Skeletal muscle satellite cell (primary cell): ENCODE measurements around the gene SORCS1.
A peak's percentile ranks its signal among the peaks of the same experiment; 100 is the strongest.

Experiments
- H3K27me3 ChIP-seq: 2 replicates; pipeline ENCODE4 v1.7.0; 2013; ENCODE audit warnings: low read length; ENCODE audit not compliant: control insufficient read depth, insufficient read depth
- H3K36me3 ChIP-seq: 2 replicates; pipeline ENCODE4 v1.7.0; 2013; ENCODE audit warnings: mild to moderate bottlenecking, control low read depth, low read length; ENCODE audit not compliant: insufficient read depth
- H3K4me1 ChIP-seq: 2 replicates; pipeline ENCODE4 v1.7.0; 2013; ENCODE audit warnings: low read length; ENCODE audit not compliant: control insufficient read depth, insufficient read depth
- H3K4me2 ChIP-seq: 2 replicates; pipeline ENCODE4 v1.7.0; 2013; ENCODE audit warnings: mild to moderate bottlenecking, low read length
- H3K4me3 ChIP-seq: 2 replicates; pipeline ENCODE4 v1.7.0; 2013; ENCODE audit warnings: low read length
- H3K9ac ChIP-seq: 2 replicates; pipeline ENCODE4 v1.7.0; 2013; ENCODE audit warnings: mild to moderate bottlenecking, low read depth, low read length, moderate library complexity
- H3K9me3 ChIP-seq: replicated peaks from 2 replicates; pipeline ENCODE4 v1.7.0; 2013; ENCODE audit warnings: mild to moderate bottlenecking, control low read depth, low read length

The SORCS1 gene

DNA sequence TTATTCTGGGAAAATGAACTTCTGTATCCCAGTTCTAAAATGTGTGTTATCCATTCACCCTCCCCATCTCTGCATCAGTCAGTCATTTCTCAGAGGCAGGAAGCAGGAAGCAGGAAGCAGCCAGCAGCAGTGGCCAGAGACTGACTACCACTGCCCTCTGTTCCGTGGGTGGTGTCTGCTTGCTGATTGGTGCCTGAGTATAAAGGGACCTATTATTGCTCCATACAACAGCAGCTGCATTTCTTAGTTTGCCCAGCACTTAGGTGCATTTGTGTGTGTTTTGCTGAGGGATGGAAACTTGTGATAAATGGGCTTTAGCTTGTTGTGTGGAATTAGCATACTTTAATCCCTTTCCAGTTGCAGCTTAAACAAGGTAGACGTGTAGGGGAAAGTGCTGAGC lies 582.2 kb downstream of the SORCS1 start:
- Histone ChIP-seq H3K9ac (no peak overlapping the region), H3K4me2 (no peak overlapping the region), H3K27me3 (no peaks in the 10 kb centered on the region), H3K4me1 (no peaks in the 10 kb centered on the region), H3K9me3 (no peaks in the 10 kb centered on the region), H3K4me3 (no peak overlapping the region), H3K36me3 (no peaks in the 10 kb centered on the region)

DNA sequence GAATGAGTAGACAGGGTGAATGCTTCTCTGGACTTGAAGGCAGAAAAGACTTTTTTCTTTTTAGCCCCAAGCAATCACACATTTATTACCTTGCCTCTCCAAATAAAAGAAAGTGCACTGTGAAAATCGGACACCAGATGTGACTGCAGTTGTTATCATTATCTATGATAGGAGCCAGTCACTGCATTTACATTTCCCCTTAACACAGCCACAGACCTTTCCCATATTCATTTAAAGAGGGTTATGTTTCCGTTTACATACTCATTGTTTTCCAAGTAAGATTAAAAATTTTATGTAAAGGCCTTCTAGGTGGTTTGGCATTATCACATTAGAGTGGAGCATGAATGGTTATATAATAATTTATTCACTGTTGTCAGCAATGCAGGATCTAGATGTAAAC lies 586.8 kb downstream of the SORCS1 start:
- H3K4me3 ChIP-seq, result no peak overlapping the region

DNA sequence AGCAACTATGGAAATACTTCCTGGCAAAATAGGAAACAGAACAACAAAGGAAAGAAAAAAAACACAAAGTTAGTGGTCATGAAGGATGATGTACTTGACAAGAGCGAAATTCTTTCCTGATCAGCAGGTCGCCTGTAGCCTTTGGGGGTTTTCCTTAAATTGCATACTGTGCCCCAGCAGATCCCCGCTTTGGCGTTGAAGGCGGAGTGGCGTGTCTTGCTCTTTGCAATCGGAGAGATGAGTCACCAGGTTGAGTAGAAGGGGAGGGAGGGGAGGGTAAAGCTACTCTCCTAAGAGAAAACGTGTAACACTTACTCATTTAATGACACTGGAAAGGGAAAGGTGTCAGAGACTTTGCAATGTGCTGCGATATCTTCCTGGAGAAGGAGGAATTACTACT lies 587.2 kb downstream of the SORCS1 start:
- Histone ChIP-seq H3K4me2 (no peak overlapping the region), H3K9ac (no peak overlapping the region), H3K9me3 (no peaks in the 10 kb centered on the region), H3K36me3 (no peaks in the 10 kb centered on the region), H3K4me1 (peaks cover 11% of the 10 kb centered on the region), H3K4me3 (no peak overlapping the region), H3K27me3 (no peaks in the 10 kb centered on the region)

More for the DNA sequence above, 586.8 kb downstream of the SORCS1 start:
- Histone ChIP-seq H3K4me2 (no peak overlapping the region), H3K27me3 (no peaks in the 10 kb centered on the region), H3K36me3 (no peaks in the 10 kb centered on the region), H3K4me1 (peaks cover 8% of the 10 kb centered on the region), H3K9ac (no peak overlapping the region), H3K9me3 (no peaks in the 10 kb centered on the region)

- H3K4me3 ChIP-seq, result no peak overlapping the region
- H3K36me3 ChIP-seq, result no peaks in the 10 kb centered on the region
- no peak overlapping the region for H3K4me2 ChIP-seq
- H3K9ac ChIP-seq, result no peak overlapping the region
- no peaks in the 10 kb centered on the region for H3K9me3 ChIP-seq
- H3K4me1 ChIP-seq, result peaks cover 11% of the 10 kb centered on the region
- H3K27me3 ChIP-seq, result no peaks in the 10 kb centered on the region
These were observed 588.0 kb downstream of the SORCS1 start for GRCh38 chr10:106576534-106576933.

- no peak overlapping the region for H3K4me2 ChIP-seq
- H3K9ac ChIP-seq, result no peak overlapping the region
- no peaks in the 10 kb centered on the region for H3K9me3 ChIP-seq
- H3K4me3 ChIP-seq, result no peak overlapping the region
- H3K36me3 ChIP-seq, result no peaks in the 10 kb centered on the region
- no peaks in the 10 kb centered on the region for H3K27me3 ChIP-seq
- peaks cover 11% of the 10 kb centered on the region for H3K4me1 ChIP-seq
These were observed 591.4 kb downstream of the SORCS1 start for GRCh38 chr10:106573106-106573505.

DNA sequence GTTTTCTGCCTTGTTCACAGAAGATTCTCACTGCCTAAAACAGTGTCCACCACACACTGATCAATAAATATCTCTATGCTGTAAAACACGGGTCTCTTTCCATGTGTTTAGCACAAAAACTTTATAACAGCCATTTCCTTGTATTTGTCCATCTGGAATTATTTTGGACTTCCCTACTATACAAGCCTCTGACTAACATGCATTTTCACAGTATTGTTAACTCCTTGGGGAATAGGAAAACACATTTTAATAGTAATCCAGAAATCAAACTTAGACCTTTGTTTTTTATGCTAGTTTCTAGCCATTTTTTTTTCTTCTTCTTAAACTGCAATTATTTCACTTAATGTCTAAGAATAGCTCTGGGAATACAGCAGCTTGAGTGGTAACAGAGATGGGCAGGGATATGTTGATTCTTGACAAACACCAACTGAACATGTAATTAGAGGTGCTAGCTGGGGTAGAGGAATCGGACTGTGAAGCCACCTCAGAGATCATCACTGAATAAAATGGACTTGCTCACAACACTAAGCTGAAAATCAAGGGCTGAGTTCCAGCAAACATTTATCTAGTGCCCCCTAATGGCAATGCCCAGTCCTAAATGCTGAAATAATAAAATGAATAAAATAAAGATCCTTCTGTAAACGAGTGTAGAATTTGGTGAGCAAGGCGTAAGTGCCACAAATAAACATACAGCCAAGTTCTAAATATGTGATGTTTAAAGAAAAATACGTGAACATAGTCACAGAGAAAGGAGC lies 593.1 kb downstream of the SORCS1 start:
- peak overlapping the region; percentile 20 for H3K9ac ChIP-seq
- H3K4me3 ChIP-seq, result no peak overlapping the region
- no peaks in the 10 kb centered on the region for H3K9me3 ChIP-seq
- no peaks in the 10 kb centered on the region for H3K36me3 ChIP-seq
- H3K4me2 ChIP-seq, result no peak overlapping the region
- peaks cover 14% of the 10 kb centered on the region for H3K4me1 ChIP-seq
- H3K27me3 ChIP-seq, result no peaks in the 10 kb centered on the region

DNA sequence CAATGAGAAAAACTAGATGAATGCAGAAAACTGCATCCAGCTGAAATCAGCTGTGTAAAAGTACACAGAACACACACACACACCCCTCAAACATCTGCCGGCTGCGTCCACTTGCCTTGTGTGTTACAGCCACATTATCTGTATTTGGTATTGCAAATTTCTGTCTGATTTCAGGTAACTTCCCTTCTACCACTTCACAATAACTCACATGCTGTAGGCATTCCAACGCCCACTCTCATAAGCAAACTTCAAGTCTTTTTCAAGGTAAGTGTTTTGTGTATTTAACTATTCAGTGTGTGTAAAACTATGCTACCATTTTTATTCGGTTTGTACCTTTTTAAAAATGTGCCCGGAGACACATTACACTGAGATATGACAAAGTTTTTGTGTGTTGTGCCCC lies 594.2 kb downstream of the SORCS1 start:
- Histone ChIP-seq H3K4me1 (peaks cover 23% of the 10 kb centered on the region), H3K36me3 (no peaks in the 10 kb centered on the region), H3K9me3 (no peaks in the 10 kb centered on the region)

DNA sequence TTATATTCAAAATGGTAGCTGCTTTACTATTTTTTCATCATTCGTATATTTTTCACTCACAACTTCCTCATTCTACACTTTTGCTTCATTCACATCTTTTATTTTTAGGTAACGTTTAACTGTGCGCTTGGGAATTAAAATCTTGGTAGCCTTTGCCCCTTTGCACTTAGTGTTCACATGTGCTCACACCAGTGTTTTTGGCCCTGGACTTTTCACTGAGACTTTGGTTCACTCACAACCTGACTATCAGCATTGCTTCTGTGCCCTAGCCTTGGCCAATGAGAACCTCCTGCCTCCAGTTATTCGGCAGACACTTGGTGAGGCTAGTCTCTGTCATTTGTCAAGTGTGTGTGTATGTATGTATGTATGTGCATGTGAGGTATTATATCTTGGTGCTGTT lies 596.9 kb downstream of the SORCS1 start:
- H3K9me3 ChIP-seq, result no peaks in the 10 kb centered on the region
- peaks cover 18% of the 10 kb centered on the region for H3K4me1 ChIP-seq
- H3K4me3 ChIP-seq, result no peak overlapping the region
- H3K36me3 ChIP-seq, result no peaks in the 10 kb centered on the region
- no peak overlapping the region for H3K4me2 ChIP-seq
- no peaks in the 10 kb centered on the region for H3K27me3 ChIP-seq
- H3K9ac ChIP-seq, result no peak overlapping the region

More for the DNA sequence above, 594.2 kb downstream of the SORCS1 start:
- Histone ChIP-seq H3K9ac (no peak overlapping the region), H3K4me2 (no peak overlapping the region), H3K4me3 (no peak overlapping the region), H3K27me3 (no peaks in the 10 kb centered on the region)

GRCh38 chr10:106566873-106567272 lies 597.6 kb downstream of the SORCS1 start:
- Histone ChIP-seq H3K36me3 (no peaks in the 10 kb centered on the region), H3K27me3 (no peaks in the 10 kb centered on the region), H3K4me3 (no peak overlapping the region), H3K4me2 (no peak overlapping the region), H3K9ac (no peak overlapping the region), H3K9me3 (no peaks in the 10 kb centered on the region), H3K4me1 (peaks cover 19% of the 10 kb centered on the region)

GRCh38 chr10:106565546-106565945 lies 599.0 kb downstream of the SORCS1 start:
- H3K4me3 ChIP-seq, result no peak overlapping the region
- H3K9ac ChIP-seq, result no peak overlapping the region
- no peaks in the 10 kb centered on the region for H3K36me3 ChIP-seq
- H3K27me3 ChIP-seq, result no peaks in the 10 kb centered on the region
- no peak overlapping the region for H3K4me2 ChIP-seq
- H3K4me1 ChIP-seq, result peaks cover 30% of the 10 kb centered on the region
- no peaks in the 10 kb centered on the region for H3K9me3 ChIP-seq

- Histone ChIP-seq H3K9ac (no peak overlapping the region), H3K4me3 (no peak overlapping the region), H3K4me2 (no peak overlapping the region), H3K9me3 (no peaks in the 10 kb centered on the region), H3K27me3 (no peaks in the 10 kb centered on the region), H3K36me3 (no peaks in the 10 kb centered on the region), H3K4me1 (peaks cover 48% of the 10 kb centered on the region)
These were observed 601.1 kb downstream of the SORCS1 start for GRCh38 chr10:106563384-106563783.

DNA sequence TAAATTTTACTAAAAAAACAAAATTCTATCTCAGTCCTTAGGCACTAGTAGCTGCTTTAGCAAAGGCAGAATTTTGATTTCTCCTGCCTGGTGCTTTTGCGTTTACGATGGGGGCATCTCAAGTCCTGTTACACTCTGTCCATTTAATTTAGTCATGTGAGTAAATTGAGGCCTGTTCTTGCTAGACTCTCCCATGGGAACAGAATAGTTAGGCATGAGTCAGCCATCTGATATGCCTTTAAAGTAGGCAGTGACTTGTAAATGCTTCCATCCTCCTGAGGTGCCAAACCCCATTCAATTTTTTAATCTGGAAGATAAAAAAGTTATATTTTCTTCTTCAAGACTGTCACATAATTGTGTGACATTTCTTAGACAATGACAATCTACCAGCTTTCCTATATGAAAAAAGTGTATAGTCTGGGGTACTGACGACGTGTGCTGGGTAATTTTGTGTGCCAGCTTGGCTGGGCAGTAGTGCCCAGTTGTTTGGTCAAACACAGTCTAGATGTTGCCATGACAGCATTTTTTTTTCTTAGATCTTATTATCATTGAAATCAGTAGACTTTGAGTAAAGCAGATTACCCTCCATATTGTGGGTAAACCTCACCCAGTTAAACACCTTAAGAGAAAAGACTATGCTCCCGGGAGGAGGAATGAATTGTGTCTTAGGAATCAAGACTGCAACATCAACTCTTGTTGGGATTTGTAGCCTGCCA lies 603.4 kb downstream of the SORCS1 start:
- Histone ChIP-seq H3K36me3 (no peaks in the 10 kb centered on the region), H3K9me3 (no peaks in the 10 kb centered on the region), H3K9ac (peak overlapping the region; percentile 63), H3K4me2 (no peak overlapping the region), H3K4me1 (peaks cover 62% of the 10 kb centered on the region), H3K4me3 (no peak overlapping the region), H3K27me3 (no peaks in the 10 kb centered on the region)
